HK-2 (cell line): Measurements from ENCODE around the gene VIPR2.
"Not testable (repeated sequence)": the region's sequence is repeated elsewhere in the genome, so short reads cannot be mapped to it uniquely, and the experiment has no call there.

Source experiments
- DNase-seq: peaks from one replicate; pipeline ENCODE4 v3.0.0-alpha.2; 2018; ENCODE audit not compliant: unreplicated experiment

Gene VIPR2

DNA sequence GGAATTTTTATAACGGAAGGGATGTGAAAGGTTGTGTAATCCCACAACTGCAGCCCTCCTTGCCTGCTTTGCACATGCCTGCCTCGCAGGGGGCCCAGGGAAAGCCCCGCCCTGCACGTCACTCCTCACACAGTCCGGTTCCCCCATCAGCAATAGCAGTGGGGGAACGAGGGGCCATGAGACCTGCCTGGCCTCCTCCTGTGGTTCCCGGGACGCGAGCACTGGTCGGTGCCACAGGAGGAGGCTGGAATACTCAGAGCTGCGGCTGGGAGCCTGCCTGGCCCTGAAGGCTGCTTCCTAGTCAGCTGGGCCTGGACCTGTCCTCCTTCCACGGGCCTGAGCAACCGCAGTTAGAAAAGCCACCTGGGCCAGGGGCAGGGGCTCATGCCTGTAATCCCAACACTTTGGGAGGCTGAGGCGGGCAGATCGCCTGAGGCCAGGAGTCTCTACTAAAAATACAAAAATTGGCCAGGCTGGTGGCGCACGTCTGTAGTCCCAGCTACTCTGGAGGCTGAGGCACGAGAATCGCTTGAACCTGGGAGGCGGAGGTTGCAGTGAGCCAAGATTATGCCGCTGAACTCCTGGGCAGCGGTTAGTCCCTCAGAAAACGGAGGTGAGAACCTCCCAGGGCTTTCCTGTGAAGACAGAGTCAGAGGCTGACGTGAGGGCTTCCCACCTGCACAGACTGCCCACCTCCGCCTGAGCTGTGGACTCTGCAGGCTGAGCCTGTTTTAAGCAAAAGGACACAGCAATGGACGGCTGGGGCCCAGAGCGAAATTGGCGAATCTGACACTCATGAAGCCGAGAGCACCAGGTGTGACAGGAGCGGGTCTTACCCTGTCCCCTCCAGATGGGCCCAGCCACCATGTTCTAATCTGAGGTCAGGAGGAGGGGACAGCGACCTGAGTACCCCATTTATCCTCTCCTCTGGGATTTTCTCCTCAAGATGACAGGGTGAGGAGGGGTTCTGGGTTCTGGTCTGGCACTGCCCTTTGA is 52.9 kb downstream of the VIPR2 start:
- no peak for DNase-seq

DNA sequence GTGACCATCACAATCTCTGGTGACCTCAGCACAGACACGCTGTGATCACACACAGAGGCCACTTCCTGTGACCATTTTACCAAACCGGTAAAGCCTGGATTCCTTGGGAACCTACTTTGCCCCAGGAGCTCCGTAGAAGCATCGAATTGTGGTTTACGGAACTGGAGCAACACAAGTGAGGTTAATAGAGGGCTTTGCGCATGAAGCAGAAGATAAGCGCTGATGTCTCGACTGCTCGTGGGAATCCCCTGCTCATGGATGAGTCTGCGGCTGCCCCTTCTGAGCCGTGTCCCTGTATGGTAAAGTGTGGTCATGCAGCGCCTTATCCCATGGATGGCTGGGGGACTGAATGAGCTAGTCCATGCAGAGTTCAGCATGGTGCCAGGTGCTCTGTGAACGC is 53.6 kb downstream of the VIPR2 start:
- DNase-seq: no peak

DNA sequence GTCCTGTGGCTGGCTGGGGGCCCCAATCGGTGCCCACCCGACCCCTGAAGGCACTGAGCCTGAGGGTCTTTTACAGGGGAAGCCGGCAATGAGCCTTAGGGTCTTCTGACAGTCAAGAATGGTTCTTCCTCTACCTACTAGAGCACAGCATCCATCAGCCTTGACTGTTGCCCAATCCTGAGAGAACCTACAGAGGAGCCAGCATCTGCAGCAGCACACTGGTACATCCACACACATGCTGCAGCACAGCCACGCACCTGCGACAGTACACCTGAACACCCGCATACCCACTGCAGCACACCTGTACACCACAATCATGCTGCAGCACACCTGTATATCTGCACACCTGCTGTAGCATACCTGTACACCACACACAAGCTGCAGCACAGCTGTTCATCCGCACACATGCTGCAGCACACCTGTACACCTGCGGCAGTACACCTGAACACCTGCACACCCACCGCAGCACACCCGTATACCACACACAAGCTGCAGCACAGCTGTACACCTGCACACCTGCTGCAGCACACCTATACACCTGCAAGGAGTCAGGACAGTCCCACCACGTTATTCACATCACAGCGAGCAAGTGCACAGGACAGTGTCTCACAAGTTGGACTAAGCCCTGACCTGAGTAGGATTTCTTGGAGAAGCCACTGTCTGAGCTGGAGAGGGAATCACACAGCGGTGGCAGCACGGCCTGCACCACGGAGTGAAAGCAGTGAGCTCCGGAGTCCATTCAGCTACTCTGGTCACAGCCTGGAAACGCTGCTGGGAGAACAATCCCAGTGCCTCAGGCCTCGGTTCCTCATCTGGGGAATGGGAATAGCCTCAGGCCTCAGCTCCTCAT is 56.4 kb downstream of the VIPR2 start:
- DNase-seq: no peak

- DNase-seq: no peak
Measured at GRCh38 chr7:159086301-159086925, 58.3 kb downstream of the VIPR2 start.

DNA sequence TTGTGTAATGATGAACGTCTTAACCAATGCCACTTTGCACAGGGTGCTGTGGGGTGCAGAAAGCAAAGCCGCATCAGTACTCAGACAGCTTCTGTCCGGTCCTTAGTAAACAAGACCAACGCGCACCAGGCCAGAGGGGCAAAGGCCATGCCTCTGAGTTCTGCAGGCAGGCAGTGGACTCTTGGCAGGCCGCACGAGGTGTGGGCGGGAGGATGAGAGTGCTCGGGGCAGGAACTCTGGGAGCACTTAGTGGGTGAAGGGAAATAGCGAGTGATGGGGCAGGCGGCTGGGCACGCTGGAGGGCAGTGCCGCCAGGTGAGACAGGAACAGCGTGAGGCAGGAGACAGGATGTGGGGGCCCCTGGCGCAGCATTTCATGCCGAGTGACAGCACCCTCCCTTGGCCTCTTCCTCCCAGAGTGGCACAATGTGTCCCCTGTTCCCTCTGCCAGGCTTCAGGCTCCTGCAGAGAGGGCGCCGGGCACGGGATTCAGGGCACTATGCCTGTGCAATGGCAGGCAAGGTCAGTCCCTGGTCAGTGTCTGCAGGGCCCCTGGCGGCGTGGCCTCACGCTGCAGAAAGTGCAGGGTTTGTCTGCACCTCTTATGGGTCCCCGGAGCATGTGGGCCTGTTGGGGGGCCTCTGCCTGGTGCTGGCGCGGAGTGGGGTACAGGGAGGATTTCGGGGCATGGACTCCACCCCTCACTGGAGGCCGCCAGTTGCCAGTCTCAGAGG is 60.4 kb downstream of the VIPR2 start:
- DNase-seq: no peak

- no peak for DNase-seq
Measured at GRCh38 chr7:159083698-159084068, 61.0 kb downstream of the VIPR2 start.

- DNase-seq: no peak
Measured at GRCh38 chr7:159083001-159083697, 61.5 kb downstream of the VIPR2 start.

DNA sequence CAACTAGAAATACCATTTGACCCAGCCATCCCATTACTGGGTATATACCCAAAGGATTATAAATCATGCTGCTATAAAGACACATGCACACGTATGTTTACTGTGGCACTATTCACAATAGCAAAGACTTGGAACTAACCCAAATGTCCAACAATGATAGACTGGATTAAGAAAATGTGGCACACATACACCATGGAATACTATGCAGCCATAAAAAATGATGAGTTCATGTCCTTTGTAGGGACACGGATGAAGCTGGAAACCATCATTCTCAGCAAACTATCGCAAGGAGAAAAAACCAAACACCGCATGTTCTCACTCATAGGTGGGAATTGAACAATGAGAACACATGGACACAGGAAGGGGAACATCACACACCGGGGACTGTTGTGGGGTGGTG is 62.6 kb downstream of the VIPR2 start:
- not testable (repeated sequence) for DNase-seq

- DNase-seq: no peak
Measured at GRCh38 chr7:159078911-159079270, 65.8 kb downstream of the VIPR2 start.

- no peak for DNase-seq
Measured at GRCh38 chr7:159078193-159078910, 66.3 kb downstream of the VIPR2 start.

GRCh38 chr7:159076333-159076732 is 68.3 kb downstream of the VIPR2 start:
- no peak for DNase-seq

- DNase-seq: no peak
Measured at GRCh38 chr7:159075563-159076238, 69.0 kb downstream of the VIPR2 start.

- DNase-seq: no peak
Measured at GRCh38 chr7:159071260-159071659, 73.4 kb downstream of the VIPR2 start.

- DNase-seq: no peak
Measured at GRCh38 chr7:159070431-159071148, 74.1 kb downstream of the VIPR2 start.

GRCh38 chr7:159068893-159069448 is 75.7 kb downstream of the VIPR2 start:
- no peak for DNase-seq

DNA sequence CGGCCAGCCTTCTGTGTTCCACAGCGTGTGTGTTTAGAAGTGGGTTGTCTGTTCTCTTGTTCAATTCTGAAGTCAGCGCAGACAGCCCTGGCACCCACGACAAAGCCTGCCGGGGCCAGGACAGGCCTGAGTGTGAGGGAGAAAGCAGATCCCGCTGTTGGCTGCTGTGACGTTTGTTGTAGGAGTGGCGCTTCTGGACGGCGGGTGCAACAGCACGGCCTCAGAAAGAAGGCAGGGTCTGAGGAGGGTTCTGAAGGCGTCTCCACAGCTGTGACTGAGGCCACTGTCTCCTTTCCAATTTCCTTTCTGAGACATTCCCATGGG is 76.2 kb downstream of the VIPR2 start:
- DNase-seq: no peak

DNA sequence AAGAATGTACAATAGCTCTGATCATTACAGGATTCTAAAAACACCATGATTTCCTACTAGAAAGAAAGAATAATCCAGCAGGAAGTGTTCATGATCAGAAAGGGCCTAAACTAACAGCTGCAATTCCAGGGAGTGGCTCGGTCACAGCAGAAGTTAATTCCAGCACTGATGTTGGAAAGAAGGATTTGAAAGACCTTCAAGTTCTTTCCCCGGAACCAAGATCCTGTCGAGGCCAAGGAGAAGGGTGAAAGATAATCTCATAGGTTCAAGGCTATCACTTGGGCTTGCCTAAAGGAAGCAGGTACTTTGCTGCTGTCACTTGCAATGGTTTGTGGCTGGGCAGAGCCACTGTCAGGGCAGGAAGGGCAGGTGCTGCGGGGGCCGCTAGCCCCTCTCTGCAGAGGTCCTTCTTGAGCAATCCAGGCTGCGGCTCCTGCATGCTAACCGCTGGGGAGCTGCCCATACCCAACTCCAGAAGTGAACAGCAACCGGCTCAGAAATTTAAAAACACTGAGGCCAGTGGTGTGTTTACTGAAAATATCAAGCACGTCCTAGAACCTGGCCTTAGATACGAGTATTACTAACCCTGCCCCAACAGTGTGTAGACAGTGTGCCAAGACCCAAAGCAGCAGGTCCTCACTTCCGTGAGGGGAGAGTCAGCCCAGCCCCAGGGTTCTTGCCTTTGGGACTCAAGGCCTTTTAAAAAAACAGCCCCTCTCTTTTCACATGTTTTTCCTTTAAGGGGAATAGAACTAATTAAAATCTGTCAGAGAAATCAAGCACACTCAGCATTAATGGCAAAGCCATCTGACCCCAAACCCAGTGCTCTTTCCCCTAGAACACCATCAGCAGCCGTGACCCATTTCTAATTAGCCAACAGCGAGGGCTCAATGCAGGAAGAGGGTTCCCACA is 76.8 kb downstream of the VIPR2 start:
- no peak for DNase-seq
